Dermis blood vessel endothelial cell (primary cell): Measurements from ENCODE around the gene AKR1C3. TPM values are rescaled to one million over a fixed set of nuclear protein-coding genes. Genes with fewer than 3 reads are reported as not detected.

ENCODE experiments used
- DNase-seq: peaks from one replicate; pipeline ENCODE4 v3.0.0; 2010
- total RNA-seq: library from RNA; depleted of rRNA; stranded (reverse); fragments of >200 nt; gene quantifications from 2 replicates; pipeline ENCODE4 v1.2.3, GENCODE V29; 2014

The AKR1C3 gene
- total RNA-seq, 1 donor from 2014 or later, result 237 TPM

- DNase-seq, result no peak
These were observed 48.0 kb downstream of the AKR1C3 start for GRCh38 chr10:5142199-5142598.

- no peak for DNase-seq
These were observed 48.9 kb downstream of the AKR1C3 start for GRCh38 chr10:5143137-5143536.

DNA sequence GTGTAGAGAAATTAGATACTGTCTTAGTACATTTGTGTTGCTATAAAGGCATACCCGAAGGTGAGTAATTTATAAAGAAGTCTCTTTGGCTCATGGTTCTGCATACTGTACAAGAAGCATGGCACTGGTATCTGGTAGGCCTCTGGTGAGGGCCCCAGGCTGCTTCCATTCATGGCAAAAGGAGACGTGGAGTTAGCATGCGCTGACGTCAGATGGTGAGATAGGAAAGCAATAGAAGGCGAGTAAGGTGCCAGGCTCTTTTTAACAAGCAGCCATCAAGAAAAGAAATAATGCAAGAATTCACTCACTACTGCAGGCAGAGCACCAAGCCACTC lies 52.7 kb downstream of the AKR1C3 start:
- DNase-seq, result no peak

DNA sequence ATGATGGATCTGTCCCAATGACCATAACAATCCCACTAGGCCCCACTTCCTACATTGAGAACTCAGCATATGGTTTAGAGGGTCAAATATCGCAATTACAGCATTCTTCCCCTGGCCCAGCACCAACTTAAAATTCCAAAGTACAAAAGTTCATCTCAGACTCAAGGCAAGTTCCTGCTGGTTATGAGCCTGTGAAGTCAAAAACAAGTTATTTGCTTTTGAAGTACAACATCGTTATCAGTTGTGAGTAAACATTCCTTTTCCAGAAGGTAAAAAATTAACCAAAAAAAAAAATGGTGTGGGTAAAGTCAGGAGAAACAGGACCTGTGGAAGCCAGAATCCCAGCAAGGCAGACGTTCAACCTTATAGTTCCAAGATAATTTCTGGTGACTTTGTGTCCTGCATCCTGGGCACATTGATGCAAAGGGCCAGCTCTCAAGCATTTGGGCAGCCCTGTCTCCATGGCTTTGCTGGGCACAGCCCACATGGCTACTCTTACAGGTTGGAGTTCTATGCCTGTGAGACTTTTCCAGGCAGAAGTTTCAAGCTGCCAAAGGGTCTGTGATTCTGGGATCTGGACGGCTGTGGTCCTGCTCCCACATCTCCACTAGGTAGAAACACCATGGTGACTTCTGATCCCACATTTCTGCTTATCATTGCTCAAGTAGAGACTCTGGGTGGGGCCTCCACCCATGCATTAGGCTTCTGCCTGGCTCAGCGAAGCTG lies 53.2 kb downstream of the AKR1C3 start:
- no peak for DNase-seq

DNA sequence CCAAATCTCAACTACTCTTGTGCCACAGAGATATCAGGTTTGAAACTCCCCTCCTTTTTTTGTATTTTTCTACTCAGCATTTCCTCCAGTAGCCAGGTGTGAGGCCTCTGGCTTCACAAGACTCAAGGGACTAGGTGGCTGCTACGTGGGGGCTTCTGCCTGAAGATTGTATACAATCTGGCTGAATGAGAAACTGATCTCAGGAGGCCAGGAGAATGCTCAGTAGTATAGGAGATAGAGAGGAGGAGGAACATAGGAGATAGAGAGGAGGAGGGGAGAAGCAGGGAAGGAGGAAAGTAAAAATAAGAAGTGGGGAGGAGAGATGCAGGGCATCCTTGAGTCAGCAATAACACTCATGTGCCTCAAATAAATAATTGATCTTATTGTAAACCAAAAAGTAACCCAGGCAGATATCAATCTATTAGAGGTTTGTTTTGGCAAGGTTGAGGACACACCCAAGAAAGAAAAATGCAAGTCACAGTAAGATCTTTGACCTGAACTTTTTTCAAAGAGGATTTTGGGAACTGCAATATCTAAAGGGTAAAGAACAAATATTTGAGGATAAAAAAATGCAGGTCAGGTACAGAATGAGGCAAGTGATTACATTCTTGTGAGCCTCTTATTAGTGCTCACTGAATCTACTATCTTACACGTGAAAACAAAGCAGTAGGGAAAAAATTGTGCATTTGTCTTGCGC lies 53.9 kb downstream of the AKR1C3 start:
- DNase-seq, result no peak

DNA sequence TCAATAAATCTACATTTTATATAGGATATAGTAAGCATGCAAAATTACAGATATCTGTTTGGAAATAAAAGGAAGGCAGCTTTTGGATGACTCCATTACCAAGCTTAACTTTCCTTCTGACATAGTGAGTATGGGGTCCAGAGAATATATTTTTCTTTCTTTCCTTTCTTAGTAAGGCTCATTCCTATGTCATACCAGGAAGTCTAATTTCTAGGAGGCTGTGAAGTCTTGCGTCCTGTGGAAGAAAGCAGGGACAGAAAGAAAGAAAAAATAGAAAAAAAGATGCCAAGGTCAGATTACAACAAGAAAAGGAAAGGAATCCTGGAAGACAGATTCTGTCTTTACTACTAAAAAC lies 54.4 kb downstream of the AKR1C3 start:
- no peak for DNase-seq

- no peak for DNase-seq
These were observed 56.9 kb downstream of the AKR1C3 start for GRCh38 chr10:5151076-5151475.

DNA sequence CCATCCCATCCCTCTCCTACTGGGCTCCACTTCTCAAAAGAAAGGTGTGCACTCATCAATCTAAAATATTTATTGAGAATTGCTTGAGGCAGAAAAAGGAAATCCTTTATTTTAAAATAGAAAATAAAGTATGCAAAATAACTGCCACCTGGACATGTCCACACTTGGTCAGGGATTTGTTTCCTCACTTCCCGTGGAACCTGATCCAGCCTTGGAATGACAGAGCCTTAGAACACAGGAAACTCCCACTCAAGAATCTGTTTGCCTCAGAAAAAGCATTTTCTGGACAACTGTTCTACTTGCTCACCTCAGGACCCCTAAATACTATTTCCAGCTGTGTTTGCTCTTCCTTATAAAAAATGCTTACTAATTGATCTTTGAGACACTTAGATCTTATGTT lies 61.7 kb downstream of the AKR1C3 start:
- no peak for DNase-seq

Other genes with a start within 250 kb of the AKR1C3 start
- gene AKR1C1, start 131.0 kb upstream of the AKR1C3 start, total RNA-seq, result 52.4 and 74.0 TPM in 2 replicates
- 50.2 and 63.2 TPM in 2 replicates for gene AKR1C2, start 90.6 kb upstream of the AKR1C3 start, total RNA-seq
- 1.5 TPM in 1 of 2 replicates, not detected in the other for gene AKR1C8, start 90.7 kb downstream of the AKR1C3 start, total RNA-seq
- not detected in 2 replicates for gene AKR1C4, start 102.4 kb downstream of the AKR1C3 start, total RNA-seq